Hepatocyte (in vitro differentiated cells): ENCODE results near the gene PCBP4. TPM values are rescaled to one million over a fixed set of nuclear protein-coding genes. Genes with fewer than 3 reads are reported as not detected.

Source experiments
- DNase-seq: peaks from one replicate; pipeline ENCODE4 v3.0.0-alpha.2; 2016; ENCODE audit warnings: low spot score
- H2AFZ ChIP-seq: fragments of 200-600 bp; sonication (generic); 2 replicates; pipeline ENCODE4 v1.6.0; 2016; ENCODE audit warnings: antibody characterized with exemption, mild to moderate bottlenecking
- H3K27ac ChIP-seq: fragments of 200-600 bp; sonication (generic); 2 replicates; pipeline ENCODE4 v1.5.1; 2016; ENCODE audit warnings: mild to moderate bottlenecking
- H3K27me3 ChIP-seq: fragments of 200-600 bp; sonication (generic); 2 replicates; pipeline ENCODE4 v1.6.1; 2016
- H3K36me3 ChIP-seq: fragments of 200-600 bp; sonication (generic); replicated peaks from 2 replicates; pipeline ENCODE4 v1.5.1; 2016; ENCODE audit warnings: low read depth; ENCODE audit not compliant: insufficient read depth
- H3K4me1 ChIP-seq: fragments of 200-600 bp; sonication (generic); 2 replicates; pipeline ENCODE4 v1.5.1; 2016; ENCODE audit warnings: mild to moderate bottlenecking, moderate library complexity; ENCODE audit not compliant: insufficient read depth
- H3K4me2 ChIP-seq: fragments of 200-600 bp; sonication (generic); 2 replicates; pipeline ENCODE4 v1.6.0; 2016
- H3K4me3 ChIP-seq: fragments of 200-600 bp; sonication (generic); 2 replicates; pipeline ENCODE4 v1.5.1; 2016; ENCODE audit warnings: mild to moderate bottlenecking
- H3K79me2 ChIP-seq: fragments of 200-600 bp; sonication (generic); 2 replicates; pipeline ENCODE4 v1.6.0; 2017; ENCODE audit warnings: mild to moderate bottlenecking
- H3K9me2 ChIP-seq: fragments of 200-600 bp; sonication (generic); replicated peaks from 2 replicates; pipeline ENCODE4 v1.6.0; 2017; ENCODE audit warnings: mild to moderate bottlenecking; ENCODE audit not compliant: insufficient read depth
- H3K9me3 ChIP-seq: fragments of 200-600 bp; sonication (generic); 2 replicates; pipeline ENCODE4 v1.5.1; 2016; ENCODE audit warnings: low read depth, mild to moderate bottlenecking
- H4K20me1 ChIP-seq: fragments of 200-600 bp; sonication (generic); 2 replicates; pipeline ENCODE4 v1.6.0; 2016; ENCODE audit warnings: mild to moderate bottlenecking; ENCODE audit not compliant: insufficient read depth, poor library complexity, severe bottlenecking
- EZH2 ChIP-seq: fragments of 200-600 bp; sonication (generic); IDR thresholded peaks from 2 replicates; pipeline ENCODE4 v1.6.1; 2016; ENCODE audit warnings: antibody characterized with exemption, mild to moderate bottlenecking, borderline replicate concordance
- EZH2phosphoT487 ChIP-seq: fragments of 200-600 bp; sonication (generic); IDR thresholded peaks from one replicate; pipeline ENCODE4 v1.6.1; 2018; ENCODE audit warnings: antibody characterized with exemption, mild to moderate bottlenecking, low read depth, moderate library complexity; ENCODE audit not compliant: unreplicated experiment, severe bottlenecking
- WGBS: methylation state at CpG from one replicate; pipeline ENCODE4 v1.1.6; 2016; ENCODE audit warnings: low lambda C conversion rate; ENCODE audit errors: missing lambda C conversion rate; 5-methylcytosine and 5-hydroxymethylcytosine counted together
- polyA plus RNA-seq: library from polyadenylated mRNA; unstranded; fragments of >200 nt; fragmentation: Nextera tagmentation; extraction: Ambion mirVana; gene quantifications from 2 replicates; pipeline ENCODE4 v1.2.1, GENCODE V29; 2016
- total RNA-seq: library from RNA; depleted of rRNA; stranded (reverse); fragments of >200 nt; gene quantifications from 2 replicates; pipeline ENCODE4 v1.2.3, GENCODE V29; 2014
- TF ChIP-seq, protein P1 (sequence below): fragments of 200-600 bp; sonication (generic); IDR thresholded peaks from 2 replicates; pipeline ENCODE4 v1.5.1; 2016; ENCODE audit warnings: antibody characterized with exemption, mild to moderate bottlenecking; ENCODE audit not compliant: poor library complexity

The PCBP4 gene
- total and polyA plus RNA-seq, 2 experiments from 2014 or later: 42.4 to 60.2 TPM

GRCh38 chr3:51948016-51948580 lies 19.2 kb downstream of the PCBP4 start:
- no peak overlapping the region for H3K4me3 ChIP-seq
- no peaks in the 10 kb centered on the region for H4K20me1 ChIP-seq
- H3K4me2 ChIP-seq: no peak overlapping the region
- no peak overlapping the region for H3K27ac ChIP-seq
- no peak overlapping the region for H2AFZ ChIP-seq
- WGBS: 88% methylated on average over 10 of the region's 10 CpGs
- H3K9me3 ChIP-seq: no peaks in the 10 kb centered on the region
- H3K9me2 ChIP-seq: no peaks in the 10 kb centered on the region
- no peaks in the 10 kb centered on the region for H3K36me3 ChIP-seq
- peaks cover under 1% of the 10 kb centered on the region for H3K4me1 ChIP-seq
- TF ChIP-seq EZH2phosphoT487: no peak
- TF ChIP-seq, protein P1, sequence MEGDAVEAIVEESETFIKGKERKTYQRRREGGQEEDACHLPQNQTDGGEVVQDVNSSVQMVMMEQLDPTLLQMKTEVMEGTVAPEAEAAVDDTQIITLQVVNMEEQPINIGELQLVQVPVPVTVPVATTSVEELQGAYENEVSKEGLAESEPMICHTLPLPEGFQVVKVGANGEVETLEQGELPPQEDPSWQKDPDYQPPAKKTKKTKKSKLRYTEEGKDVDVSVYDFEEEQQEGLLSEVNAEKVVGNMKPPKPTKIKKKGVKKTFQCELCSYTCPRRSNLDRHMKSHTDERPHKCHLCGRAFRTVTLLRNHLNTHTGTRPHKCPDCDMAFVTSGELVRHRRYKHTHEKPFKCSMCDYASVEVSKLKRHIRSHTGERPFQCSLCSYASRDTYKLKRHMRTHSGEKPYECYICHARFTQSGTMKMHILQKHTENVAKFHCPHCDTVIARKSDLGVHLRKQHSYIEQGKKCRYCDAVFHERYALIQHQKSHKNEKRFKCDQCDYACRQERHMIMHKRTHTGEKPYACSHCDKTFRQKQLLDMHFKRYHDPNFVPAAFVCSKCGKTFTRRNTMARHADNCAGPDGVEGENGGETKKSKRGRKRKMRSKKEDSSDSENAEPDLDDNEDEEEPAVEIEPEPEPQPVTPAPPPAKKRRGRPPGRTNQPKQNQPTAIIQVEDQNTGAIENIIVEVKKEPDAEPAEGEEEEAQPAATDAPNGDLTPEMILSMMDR: no peak
- no peak for TF ChIP-seq EZH2
- DNase-seq: no peak
- H3K79me2 ChIP-seq: no peaks in the 10 kb centered on the region
- H3K27me3 ChIP-seq: peaks cover under 1% of the 10 kb centered on the region

GRCh38 chr3:51947215-51947900 lies 19.9 kb downstream of the PCBP4 start:
- Histone ChIP-seq H3K79me2 (no peaks in the 10 kb centered on the region), H3K36me3 (no peaks in the 10 kb centered on the region)

DNA sequence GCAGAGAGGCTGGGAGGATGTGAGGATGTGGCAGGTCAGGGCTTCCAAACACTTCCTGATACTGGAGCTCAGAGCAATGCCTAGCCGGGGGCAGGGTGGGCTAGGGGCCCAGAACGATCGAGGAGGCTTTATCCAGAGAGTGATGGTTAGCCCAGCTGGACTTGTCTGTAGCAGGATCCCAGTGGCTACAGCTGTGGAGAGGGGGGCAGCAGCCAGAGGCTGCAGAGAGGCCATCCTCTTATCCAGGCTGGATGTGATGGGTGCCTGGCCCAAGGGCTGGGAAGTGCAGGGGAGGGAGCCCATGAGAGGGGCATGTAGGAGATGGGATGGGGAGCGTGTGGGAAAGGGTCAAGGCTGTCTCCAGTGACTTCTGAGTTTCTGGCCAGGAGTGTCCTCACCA lies 20.5 kb downstream of the PCBP4 start:
- Histone ChIP-seq H3K9me2 (no peaks in the 10 kb centered on the region), H3K79me2 (no peaks in the 10 kb centered on the region), H3K4me3 (no peak overlapping the region), H3K4me2 (no peak overlapping the region), H3K9me3 (no peaks in the 10 kb centered on the region), H2AFZ (no peak overlapping the region), H4K20me1 (no peaks in the 10 kb centered on the region), H3K4me1 (peaks cover 10% of the 10 kb centered on the region), H3K27me3 (no peaks in the 10 kb centered on the region), H3K36me3 (no peaks in the 10 kb centered on the region), H3K27ac (no peak overlapping the region)
- WGBS: 83% methylated on average over 4 of the region's 4 CpGs
- DNase-seq: no peak
- TF ChIP-seq EZH2: no peak
- no peak for TF ChIP-seq EZH2phosphoT487
- TF ChIP-seq, protein P1: no peak

More at GRCh38 chr3:51947215-51947900, 19.9 kb downstream of the PCBP4 start:
- no peak for DNase-seq
- Histone ChIP-seq H3K27ac (no peak overlapping the region), H3K9me2 (no peaks in the 10 kb centered on the region), H4K20me1 (no peaks in the 10 kb centered on the region), H3K4me3 (no peak overlapping the region), H3K4me2 (no peak overlapping the region), H2AFZ (no peak overlapping the region), H3K27me3 (no peaks in the 10 kb centered on the region), H3K4me1 (peaks cover 8% of the 10 kb centered on the region), H3K9me3 (no peaks in the 10 kb centered on the region)
- WGBS: 79% methylated on average over 13 of the region's 13 CpGs
- TF ChIP-seq EZH2 (no peak), EZH2phosphoT487 (no peak)
- TF ChIP-seq, protein P1: no peak
